DMS 273 treated with DMSO at 0.1 percent for 48 hours (cell line): ENCODE results near the gene CCDC57.

Experiments
- DNase-seq: peaks from one replicate; lab custom pipeline; 2025; lab: John Stamatoyannopoulos, UW

CCDC57 gene

DNA sequence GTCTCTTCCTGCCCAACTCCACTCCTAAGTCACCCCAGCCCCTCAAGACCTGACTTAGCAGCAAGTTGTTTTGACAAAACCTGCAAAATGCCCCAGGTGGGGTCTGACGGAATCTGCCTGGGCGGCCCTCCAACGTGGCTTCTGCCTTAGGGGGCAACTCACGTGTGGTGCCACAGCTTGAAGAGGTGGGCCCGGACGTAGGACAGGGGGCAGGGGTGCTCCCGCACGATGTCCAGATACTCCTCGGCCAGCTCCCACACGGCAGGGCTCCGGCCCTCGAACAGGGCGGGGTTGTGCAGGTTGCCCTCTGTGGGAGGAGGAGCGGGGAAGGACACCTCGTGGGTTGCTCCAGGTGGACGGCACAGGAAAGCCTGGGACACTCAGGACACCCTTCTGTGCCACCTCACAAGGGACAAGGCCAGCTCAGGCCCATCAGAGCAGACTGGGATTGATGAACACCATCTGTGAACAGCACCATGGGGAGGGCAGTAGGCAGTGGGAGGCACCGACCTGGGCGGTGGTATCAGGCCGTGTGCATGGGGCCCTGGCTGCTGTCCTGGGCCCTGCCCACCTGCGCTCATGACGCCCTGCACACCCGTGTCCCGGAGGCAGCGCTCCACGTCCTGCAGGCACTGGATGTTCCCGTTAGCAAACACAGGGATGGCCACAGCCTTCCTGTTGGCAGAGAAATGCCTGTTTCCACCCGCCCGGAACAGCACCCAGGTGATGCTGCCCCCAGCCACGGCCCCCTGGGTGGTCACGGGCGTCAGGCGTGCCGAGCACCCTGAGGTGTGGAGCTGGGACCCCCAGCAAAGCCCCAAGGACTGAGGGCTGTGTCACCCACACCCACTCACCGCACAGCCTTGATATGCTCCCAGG lies 151.4 kb downstream of the CCDC57 start:
- no peak for DNase-seq

DNA sequence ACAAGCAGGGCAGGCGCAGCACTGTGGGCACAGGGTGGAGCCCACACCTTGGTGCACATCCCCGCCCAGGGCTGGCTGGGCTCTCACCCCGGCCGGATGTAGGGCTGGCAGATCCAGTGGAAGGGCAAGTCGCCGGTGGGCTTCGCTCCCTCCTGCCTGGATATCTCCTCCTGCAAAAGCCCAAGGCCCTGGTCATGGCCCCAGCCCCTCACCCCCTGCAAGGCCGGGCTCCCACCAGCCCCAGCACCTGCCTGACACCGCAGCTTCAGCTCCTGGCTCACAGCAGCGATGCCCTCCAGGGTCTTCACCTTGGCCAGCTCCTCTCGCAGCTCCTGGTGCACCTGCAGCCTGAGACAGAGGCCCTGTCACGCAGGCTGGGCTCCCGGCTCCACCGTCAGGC lies 152.0 kb downstream of the CCDC57 start:
- no peak for DNase-seq

DNA sequence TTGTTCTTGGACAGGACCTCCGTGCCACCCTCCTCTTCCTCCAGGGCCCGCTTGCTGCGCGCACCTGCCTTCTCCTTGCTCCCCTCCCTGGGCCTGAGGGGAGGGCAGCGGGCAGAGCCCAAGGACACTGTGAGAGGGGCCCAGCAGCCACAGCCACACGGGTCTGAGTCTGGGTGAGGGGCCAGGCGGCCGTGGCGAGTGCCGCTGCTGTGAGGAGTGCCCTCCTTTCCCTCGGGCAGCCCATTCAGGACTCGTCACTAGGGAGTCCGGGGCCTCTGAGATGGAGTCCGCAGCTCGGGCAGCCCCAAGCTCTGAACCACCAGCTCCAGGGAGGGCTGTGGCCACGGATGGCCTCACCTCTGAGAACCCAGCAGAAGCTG lies 152.7 kb downstream of the CCDC57 start:
- DNase-seq = no peak

DNA sequence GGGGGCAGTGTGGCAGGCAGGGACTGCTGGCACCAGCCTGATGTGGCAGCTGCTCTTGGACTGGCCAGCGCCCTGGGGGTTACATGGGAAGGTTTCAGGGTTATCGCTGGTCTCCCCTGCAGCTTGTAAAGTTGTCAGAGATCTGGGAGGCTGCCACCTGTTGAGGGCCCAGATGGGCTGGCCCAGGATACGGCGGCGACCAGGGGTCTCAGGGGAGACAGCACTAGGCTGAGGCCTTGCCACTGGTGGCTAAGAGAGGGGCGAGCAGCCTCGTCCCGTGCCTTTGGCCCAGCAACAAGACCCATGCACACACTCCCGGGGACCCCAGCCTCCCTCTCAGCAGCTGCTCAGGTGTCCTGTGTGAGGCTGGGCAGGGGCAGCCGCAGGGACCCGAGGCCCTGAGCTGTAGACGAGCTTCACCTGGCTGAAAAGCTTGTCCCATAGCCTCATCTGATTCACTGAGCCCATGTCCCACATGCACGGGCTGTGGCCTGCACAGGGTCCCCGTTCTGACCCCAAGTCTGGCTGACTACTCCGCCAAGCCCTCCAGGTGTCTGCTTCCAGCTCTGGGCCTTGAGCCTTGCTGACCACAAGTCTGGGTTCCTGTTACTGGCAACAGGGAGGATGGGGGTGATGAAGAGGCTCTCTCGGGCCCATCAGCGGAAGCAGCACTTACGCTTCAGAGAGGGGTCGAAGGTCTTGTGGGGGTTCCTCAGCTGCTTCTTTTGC lies 153.2 kb downstream of the CCDC57 start:
- DNase-seq = peak; percentile 36

DNA sequence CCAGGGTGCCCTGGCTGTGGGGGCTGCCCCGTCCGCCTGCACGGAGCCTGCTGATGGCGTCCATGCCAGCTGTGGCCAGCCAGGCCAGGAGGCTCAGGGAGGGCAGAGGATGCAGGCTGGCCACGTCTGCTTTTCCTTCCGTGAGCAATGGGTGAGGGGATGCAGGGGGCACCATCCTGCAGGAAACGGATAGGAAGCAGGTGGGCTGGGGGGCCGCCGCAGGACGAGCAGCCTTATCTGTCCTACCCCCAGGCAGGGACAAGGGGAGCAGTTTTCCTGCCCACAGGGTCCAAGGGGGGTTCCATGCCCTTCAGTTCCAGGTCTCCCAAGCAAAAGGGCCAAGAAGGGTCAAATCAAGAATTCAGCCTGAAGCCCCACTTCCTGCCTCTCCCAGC lies 153.8 kb downstream of the CCDC57 start:
- DNase-seq = no peak

DNA sequence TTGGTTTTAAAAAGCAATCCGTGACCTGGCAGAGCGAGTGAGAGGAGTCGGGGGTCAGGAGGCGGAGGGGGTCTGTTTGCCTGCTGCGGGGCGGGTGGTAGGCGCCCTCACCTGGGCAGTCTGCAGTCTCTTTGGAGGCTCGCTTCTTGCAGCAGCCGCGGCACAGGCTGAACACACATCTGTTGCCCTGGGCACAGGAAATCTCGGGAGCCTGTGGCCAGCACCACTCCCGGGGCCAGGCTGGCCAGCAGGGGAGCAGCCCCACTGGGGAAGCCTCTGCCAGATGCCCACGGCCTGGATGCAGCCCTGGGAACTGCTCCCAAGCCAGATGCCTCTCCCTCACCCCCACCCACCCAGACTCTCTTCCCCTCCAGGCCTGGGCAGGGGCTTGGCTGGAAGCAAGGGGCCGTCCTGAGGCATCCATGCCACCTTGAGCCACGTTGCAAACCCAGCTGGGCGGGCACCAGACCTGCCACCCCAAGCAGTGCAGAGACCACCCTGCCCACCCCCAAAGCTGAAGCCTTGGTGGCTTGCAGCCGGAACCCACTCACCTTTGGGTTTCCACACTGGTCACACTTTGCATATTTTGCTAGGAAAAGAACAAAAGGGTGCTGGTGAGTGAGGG lies 154.3 kb downstream of the CCDC57 start:
- no peak for DNase-seq

DNA sequence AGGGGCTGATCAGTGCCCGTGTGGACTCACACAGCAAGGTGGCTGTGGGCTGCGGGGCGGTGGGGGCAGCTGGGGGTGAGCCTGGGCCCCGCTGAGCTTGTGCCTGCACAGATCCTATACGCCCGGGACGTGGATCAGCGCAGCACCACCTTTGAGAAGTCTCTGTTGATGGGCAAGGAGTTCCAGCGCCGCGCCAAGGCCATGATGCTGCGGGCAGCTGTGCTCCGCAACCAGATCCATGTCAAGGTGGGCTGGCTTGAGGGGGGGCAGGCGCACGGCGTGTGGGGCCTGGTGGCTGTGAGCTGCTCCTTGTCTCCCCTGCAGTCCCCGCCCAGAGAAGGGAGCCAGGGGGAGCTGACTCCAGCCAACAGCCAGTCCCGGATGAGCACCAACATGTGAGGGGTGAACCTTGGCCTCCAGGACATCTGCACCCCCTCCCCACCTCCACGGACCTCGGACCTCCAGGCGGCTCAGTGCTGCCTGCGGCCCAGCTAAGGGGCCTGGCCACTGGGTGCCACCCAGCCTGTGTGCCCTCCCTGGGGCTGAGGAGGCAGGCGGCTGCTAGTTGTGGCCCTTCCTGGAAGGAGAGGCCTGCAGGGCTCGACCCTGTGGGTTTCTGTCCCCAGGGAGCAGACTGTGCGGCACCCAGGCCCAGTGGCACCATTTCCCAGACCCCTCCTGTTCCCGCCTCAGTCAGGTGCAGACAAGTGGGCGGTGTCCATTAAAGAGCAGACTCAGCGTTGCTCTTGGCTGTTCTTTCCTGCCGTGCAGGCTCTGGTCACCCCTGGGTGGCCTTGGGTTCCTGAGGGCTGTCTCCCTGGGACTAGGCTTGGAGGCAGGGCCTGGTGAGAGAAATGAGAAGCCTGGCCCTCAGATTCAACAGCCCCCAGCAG lies 155.7 kb downstream of the CCDC57 start:
- no peak for DNase-seq

GRCh38 chr17:82055965-82056728 lies 156.5 kb downstream of the CCDC57 start:
- no peak for DNase-seq

DNA sequence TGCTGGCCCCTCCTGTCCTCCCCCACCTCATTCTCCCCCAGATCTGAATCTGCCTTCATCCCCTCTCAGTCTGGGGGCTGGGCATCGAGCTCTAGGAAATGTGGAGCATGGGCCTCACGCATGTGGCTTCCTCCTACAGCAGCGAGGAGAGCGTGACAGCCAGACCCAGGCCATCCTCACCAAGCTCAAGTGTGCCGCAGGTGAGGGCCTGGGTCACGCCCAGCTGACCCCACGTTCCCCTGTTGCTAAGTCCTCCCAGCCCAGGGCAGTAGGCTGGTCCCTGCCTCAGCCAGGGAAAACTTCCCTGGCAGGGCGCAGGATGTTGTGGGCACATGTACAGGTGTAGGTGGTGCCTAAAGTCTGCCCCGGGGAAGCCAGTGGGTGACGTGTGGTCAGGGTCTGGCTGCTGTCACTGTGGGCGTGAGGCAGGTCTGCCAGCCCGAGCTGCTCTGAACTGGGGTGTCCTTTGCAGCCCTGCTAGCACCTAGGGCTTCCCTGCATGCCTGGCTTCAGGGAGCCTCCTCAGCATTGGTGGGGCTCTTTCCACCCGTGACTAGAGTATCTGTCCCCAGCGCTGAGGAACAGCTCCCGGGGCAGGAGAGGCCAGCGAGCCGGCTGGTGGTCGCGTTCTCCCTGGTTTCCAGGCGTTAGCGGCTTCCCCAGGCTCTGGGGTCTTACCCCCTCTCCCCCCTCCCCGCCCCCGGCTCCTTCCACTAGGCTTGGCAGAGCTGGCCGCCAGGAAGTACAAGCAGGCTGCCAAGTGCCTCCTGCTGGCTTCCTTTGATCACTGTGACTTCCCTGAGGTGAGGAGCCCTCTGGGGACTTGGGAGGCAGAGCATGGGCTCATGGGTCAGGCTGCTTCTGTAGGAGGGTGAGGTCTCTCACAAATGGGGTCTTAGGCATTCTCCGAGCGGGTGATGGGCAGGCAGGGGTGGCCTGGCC lies 157.3 kb downstream of the CCDC57 start:
- no peak for DNase-seq

GRCh38 chr17:82054351-82055022 lies 158.2 kb downstream of the CCDC57 start:
- no peak for DNase-seq

- DNase-seq = no peak
Measured at GRCh38 chr17:82053556-82054263, 158.9 kb downstream of the CCDC57 start.

GRCh38 chr17:82053130-82053529 lies 159.5 kb downstream of the CCDC57 start:
- no peak for DNase-seq

GRCh38 chr17:82052638-82053059 lies 160.0 kb downstream of the CCDC57 start:
- no peak for DNase-seq

DNA sequence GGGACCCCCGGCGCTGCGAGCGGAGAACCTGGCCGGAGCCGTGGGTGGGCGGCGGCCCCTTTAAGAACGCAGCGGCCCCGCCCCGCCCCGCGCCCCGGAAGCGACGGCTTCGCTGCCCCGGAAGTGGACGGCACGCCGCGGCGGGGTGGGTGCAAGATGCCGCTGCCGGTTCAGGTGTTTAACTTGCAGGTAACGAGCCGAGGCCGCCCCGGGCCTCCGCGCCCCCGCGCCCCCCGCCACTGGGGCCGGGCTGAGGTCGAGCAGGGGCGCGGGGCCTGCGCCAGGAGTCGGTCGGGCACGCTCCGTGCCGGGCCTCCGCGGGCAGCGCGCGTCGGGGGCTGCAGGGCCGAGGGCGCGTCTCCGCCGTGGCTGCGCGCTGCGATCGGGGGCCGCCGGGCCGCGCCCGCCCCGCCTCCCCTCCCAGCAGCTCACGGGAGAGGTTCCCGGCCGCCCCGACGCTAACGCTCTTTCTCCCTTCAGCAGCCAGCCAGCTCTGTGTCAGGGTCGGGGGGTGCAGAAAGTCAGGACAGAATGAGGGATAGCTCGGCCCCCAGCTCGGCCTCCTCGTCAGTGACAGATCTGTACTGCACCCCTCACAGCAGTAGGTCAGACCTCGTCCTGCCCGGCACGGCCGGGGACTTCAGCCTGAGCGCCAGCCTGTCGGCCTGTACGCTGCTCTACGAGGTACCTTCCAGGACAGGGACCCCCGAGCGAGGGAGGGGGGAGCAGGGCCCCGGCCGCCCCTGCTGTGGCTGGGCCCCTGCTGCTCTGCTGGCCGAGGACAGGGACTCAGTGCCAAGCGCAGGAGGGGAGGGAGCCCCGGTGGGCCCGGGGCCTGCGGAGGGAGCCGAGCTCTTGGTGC lies 160.6 kb downstream of the CCDC57 start, which contains the start of the genes GPS1 and RFNG:
GPS1 (plus strand) TSS at position 123 of the 862 bp plus-strand sequence; CDS start at position 157, 34 bp downstream.
RFNG (minus strand) TSS at position 36 of the 862 bp plus-strand sequence. CDS start 45 bp downstream, outside the sequence.
- DNase-seq = no peak
